ENCODE measurements around the gene BTAF1.

Gene BTAF1

GRCh38 chr10:91930939-91931338, 7.4 kb downstream of the BTAF1 start:
- H3K9me3 ChIP-seq (ENCODE audit: control extremely low read depth in 1 of 5, control insufficient read depth in 4 of 5, insufficient read depth in 2 of 5, low read depth in 1 of 5, low read length in 4 of 5) = no peaks in the 10 kb centered on the region
- DNase-seq = no peak
- no CpG with 5 or more reads among the region's 3 CpGs for WGBS (ENCODE audit: insufficient coverage)
- POLR2A ChIA-PET = no interaction called here
- H3K27ac ChIP-seq (ENCODE audit: insufficient read depth in 1 of 2, low read depth in 1 of 2, low read length in 2 of 2, poor library complexity in 1 of 2, severe bottlenecking in 2 of 2) = no peak overlapping the region
- no peaks in the 10 kb centered on the region for H3K27me3 ChIP-seq (replicated peaks in 2 of 5; ENCODE audit: control insufficient read depth in 4 of 5, insufficient read depth in 5 of 5, low read length in 4 of 5)
- no peak overlapping the region for H3K4me3 ChIP-seq (ENCODE audit: control insufficient read depth in 1 of 7, extremely low read depth in 1 of 7, insufficient read depth in 4 of 7, low read depth in 2 of 7, low read length in 6 of 7)
- H3K4me1 ChIP-seq (ENCODE audit: control extremely low read depth in 1 of 4, control insufficient read depth in 4 of 4, insufficient read depth in 4 of 4, low read length in 3 of 4) = peaks cover 0 to 4% (median 0%) of the 10 kb centered on the region in 4 experiments
- CTCF ChIA-PET = interaction anchor here (0.7 to 1.2 kb wide), 3 partner anchors 19 to 504 kb away, joined by 3 read pairs; no protein-coding TSS in a partner anchor
- peaks cover 5 to 37% (median 15%) of the 10 kb centered on the region in 4 experiments for H3K36me3 ChIP-seq (ENCODE audit: control insufficient read depth in 4 of 4, insufficient read depth in 4 of 4, low read length in 3 of 4)

DNA sequence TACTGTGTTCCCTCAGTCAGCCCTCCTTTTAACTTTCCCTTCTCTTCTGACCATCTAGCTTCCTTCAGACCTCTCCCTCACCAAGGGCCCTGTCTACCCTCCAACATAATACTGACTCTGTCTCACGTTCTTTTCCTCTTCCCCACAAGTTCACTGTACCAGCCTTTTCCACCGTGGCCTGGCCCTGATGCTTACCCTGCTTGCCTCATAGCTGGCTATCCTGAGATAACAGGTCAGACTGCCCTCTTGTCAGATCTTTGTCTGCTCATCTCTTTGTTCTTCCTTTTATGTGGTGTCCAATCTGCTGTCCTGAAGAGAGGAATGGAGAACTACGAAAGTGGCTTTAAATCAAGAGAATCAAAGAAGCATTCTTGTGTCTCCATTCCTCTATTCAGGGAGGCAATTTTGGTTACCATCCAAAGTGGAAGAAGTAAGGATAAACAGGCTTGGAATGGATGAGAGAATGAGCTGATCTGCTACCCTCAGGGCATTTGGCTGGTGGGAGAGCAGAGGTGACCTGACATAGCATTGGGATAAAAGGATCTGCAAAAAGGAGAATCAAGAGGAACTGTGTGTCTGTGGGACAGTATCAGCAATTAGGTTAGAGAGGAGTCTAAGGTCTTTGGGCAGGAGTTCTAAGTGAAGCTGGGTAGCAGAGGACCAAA, 8.1 kb downstream of the BTAF1 start:
- H3K4me3 ChIP-seq (ENCODE audit: control insufficient read depth in 1 of 7, extremely low read depth in 1 of 7, insufficient read depth in 4 of 7, low read depth in 2 of 7, low read length in 6 of 7) = no peak overlapping the region
- H3K36me3 ChIP-seq (ENCODE audit: control insufficient read depth in 4 of 4, insufficient read depth in 4 of 4, low read length in 3 of 4) = peaks cover 11 to 39% (median 20%) of the 10 kb centered on the region in 4 experiments
- no peak overlapping the region for H3K27ac ChIP-seq (ENCODE audit: insufficient read depth in 1 of 2, low read depth in 1 of 2, low read length in 2 of 2, poor library complexity in 1 of 2, severe bottlenecking in 2 of 2)
- 87% methylated on average over 3 of the region's 3 CpGs for WGBS (ENCODE audit: insufficient coverage)
- H3K9me3 ChIP-seq (ENCODE audit: control extremely low read depth in 1 of 5, control insufficient read depth in 4 of 5, insufficient read depth in 2 of 5, low read depth in 1 of 5, low read length in 4 of 5) = peaks cover 0 to 5% (median 0%) of the 10 kb centered on the region in 5 experiments
- no peaks in the 10 kb centered on the region for H3K27me3 ChIP-seq (replicated peaks in 2 of 5; ENCODE audit: control insufficient read depth in 4 of 5, insufficient read depth in 5 of 5, low read length in 4 of 5)
- POLR2A ChIA-PET = interaction anchor here (0.5 kb wide), 1 partner anchor 90 kb away, joined by 3 read pairs; no protein-coding TSS in a partner anchor
- DNase-seq = no peak
- CTCF ChIA-PET = interaction anchor here (0.7 to 1.3 kb wide), 4 partner anchors 10 to 503 kb away, joined by 3 to 6 read pairs (median 3); no protein-coding TSS in a partner anchor
- H3K4me1 ChIP-seq (ENCODE audit: control extremely low read depth in 1 of 4, control insufficient read depth in 4 of 4, insufficient read depth in 4 of 4, low read length in 3 of 4) = no peaks in the 10 kb centered on the region

GRCh38 chr10:91932737-91933136, 9.2 kb downstream of the BTAF1 start:
- H3K4me1 ChIP-seq (ENCODE audit: control extremely low read depth in 1 of 4, control insufficient read depth in 4 of 4, insufficient read depth in 4 of 4, low read length in 3 of 4) = no peaks in the 10 kb centered on the region
- peaks cover 15 to 40% (median 26%) of the 10 kb centered on the region in 4 experiments for H3K36me3 ChIP-seq (ENCODE audit: control insufficient read depth in 4 of 4, insufficient read depth in 4 of 4, low read length in 3 of 4)
- ChIA-PET POLR2A (no interaction called here), CTCF (interaction anchor here (1.3 kb wide), 1 partner anchor 9 kb away, joined by 6 read pairs; no protein-coding TSS in a partner anchor)
- no CpG with 5 or more reads among the region's 1 CpG for WGBS (ENCODE audit: insufficient coverage)
- no peak overlapping the region for H3K4me3 ChIP-seq (ENCODE audit: control insufficient read depth in 1 of 7, extremely low read depth in 1 of 7, insufficient read depth in 4 of 7, low read depth in 2 of 7, low read length in 6 of 7)
- H3K9me3 ChIP-seq (ENCODE audit: control extremely low read depth in 1 of 5, control insufficient read depth in 4 of 5, insufficient read depth in 2 of 5, low read depth in 1 of 5, low read length in 4 of 5) = peaks cover 0 to 5% (median 0%) of the 10 kb centered on the region in 5 experiments
- H3K27ac ChIP-seq (ENCODE audit: insufficient read depth in 1 of 2, low read depth in 1 of 2, low read length in 2 of 2, poor library complexity in 1 of 2, severe bottlenecking in 2 of 2) = no peak overlapping the region
- H3K27me3 ChIP-seq (replicated peaks in 2 of 5; ENCODE audit: control insufficient read depth in 4 of 5, insufficient read depth in 5 of 5, low read length in 4 of 5) = no peaks in the 10 kb centered on the region
- DNase-seq = no peak

DNA sequence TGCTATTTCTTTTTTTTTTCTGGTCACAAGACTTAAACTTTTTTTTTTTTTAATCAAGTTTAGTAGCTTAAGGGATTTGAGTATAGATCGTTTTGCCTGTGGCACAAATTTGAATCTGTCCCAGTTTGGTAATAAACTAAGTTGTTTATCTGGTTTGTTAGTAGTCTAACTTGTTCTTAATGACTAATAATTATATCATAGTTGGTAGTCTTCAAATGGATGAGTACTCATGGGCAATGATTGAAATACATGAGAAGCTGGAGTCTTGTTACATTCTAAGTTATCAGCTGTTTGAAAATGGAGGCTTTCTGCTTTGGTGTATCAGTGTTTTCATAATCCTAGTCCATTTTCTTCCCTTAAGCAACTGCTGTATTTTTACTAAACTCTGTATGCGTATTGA, 12.3 kb downstream of the BTAF1 start:
- CTCF ChIA-PET = interaction anchor here (1.8 kb wide), 1 partner anchor 12 kb away, joined by 4 read pairs; the partner anchor contains the start of gene BTAF1
- no peak for DNase-seq
- H3K36me3 ChIP-seq (ENCODE audit: control insufficient read depth in 4 of 4, insufficient read depth in 4 of 4, low read length in 3 of 4) = peaks cover 16 to 44% (median 29%) of the 10 kb centered on the region in 4 experiments
- H3K27ac ChIP-seq (ENCODE audit: insufficient read depth in 1 of 2, low read depth in 1 of 2, low read length in 2 of 2, poor library complexity in 1 of 2, severe bottlenecking in 2 of 2) = no peak overlapping the region
- peaks cover 0 to 5% (median 0%) of the 10 kb centered on the region in 5 experiments for H3K9me3 ChIP-seq (ENCODE audit: control extremely low read depth in 1 of 5, control insufficient read depth in 4 of 5, insufficient read depth in 2 of 5, low read depth in 1 of 5, low read length in 4 of 5)
- POLR2A ChIA-PET = no interaction called here
- H3K4me3 ChIP-seq (ENCODE audit: control insufficient read depth in 1 of 7, extremely low read depth in 1 of 7, insufficient read depth in 4 of 7, low read depth in 2 of 7, low read length in 6 of 7) = no peak overlapping the region
- H3K27me3 ChIP-seq (replicated peaks in 2 of 5; ENCODE audit: control insufficient read depth in 4 of 5, insufficient read depth in 5 of 5, low read length in 4 of 5) = no peaks in the 10 kb centered on the region
- WGBS (ENCODE audit: insufficient coverage) = no CpG with 5 or more reads among the region's 2 CpGs
- H3K4me1 ChIP-seq (ENCODE audit: control extremely low read depth in 1 of 4, control insufficient read depth in 4 of 4, insufficient read depth in 4 of 4, low read length in 3 of 4) = no peaks in the 10 kb centered on the region

DNA sequence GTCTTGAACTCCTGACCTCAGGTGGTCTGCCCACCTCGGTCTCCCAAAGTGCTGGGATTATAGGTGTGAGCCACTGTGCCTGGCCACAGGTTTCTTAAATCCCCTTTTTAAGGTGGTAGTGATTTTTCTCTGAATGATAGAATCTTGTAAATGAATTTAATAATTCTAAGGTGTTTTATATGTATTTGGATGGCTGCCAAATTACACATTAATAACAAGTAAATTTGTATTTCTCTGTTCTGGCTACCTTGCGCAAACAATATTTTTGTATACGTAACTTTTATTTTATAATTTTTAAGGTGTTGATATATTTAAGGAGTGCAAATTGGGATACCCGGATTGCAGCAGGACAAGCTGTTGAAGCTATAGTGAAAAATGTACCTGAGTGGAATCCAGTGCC, 16.1 kb downstream of the BTAF1 start:
- H3K9me3 ChIP-seq (ENCODE audit: control extremely low read depth in 1 of 5, control insufficient read depth in 4 of 5, insufficient read depth in 2 of 5, low read depth in 1 of 5, low read length in 4 of 5) = peaks cover 0 to 5% (median 0%) of the 10 kb centered on the region in 5 experiments
- H3K4me3 ChIP-seq (ENCODE audit: control insufficient read depth in 1 of 7, extremely low read depth in 1 of 7, insufficient read depth in 4 of 7, low read depth in 2 of 7, low read length in 6 of 7) = no peak overlapping the region
- CTCF ChIA-PET = interaction anchor here (1.7 kb wide), 1 partner anchor 54 kb away, joined by 3 read pairs; no protein-coding TSS in a partner anchor
- no peak for DNase-seq
- H3K27me3 ChIP-seq (replicated peaks in 2 of 5; ENCODE audit: control insufficient read depth in 4 of 5, insufficient read depth in 5 of 5, low read length in 4 of 5) = no peaks in the 10 kb centered on the region
- WGBS (ENCODE audit: insufficient coverage) = 100% methylated on average over 3 of the region's 4 CpGs
- POLR2A ChIA-PET = interaction anchor here (0.6 kb wide), 1 partner anchor 125 kb away, joined by 3 read pairs; no protein-coding TSS in a partner anchor
- no peaks in the 10 kb centered on the region for H3K4me1 ChIP-seq (ENCODE audit: control extremely low read depth in 1 of 4, control insufficient read depth in 4 of 4, insufficient read depth in 4 of 4, low read length in 3 of 4)
- peaks cover 20 to 46% (median 25%) of the 10 kb centered on the region in 4 experiments for H3K36me3 ChIP-seq (ENCODE audit: control insufficient read depth in 4 of 4, insufficient read depth in 4 of 4, low read length in 3 of 4)
- H3K27ac ChIP-seq (ENCODE audit: insufficient read depth in 1 of 2, low read depth in 1 of 2, low read length in 2 of 2, poor library complexity in 1 of 2, severe bottlenecking in 2 of 2) = no peak overlapping the region

DNA sequence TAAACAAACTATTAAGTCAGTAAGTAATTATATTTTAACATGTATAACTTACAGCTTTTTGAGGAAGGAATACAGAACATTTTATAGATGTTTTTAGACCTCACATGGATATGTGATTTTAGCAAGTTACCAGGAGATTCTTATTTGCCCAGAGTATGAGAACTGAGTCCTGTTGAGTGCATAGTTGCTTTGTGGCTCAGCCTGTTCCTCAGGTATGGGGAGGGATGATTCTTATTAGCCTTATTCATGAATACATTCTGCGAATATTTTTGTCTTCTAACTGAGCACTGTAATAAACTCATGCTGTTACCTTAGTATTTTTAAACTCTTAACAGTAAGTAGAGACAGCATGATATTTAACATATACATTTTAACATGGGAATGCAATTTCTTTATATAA, 17.9 kb downstream of the BTAF1 start:
- no peak overlapping the region for H3K27ac ChIP-seq (ENCODE audit: insufficient read depth in 1 of 2, low read depth in 1 of 2, low read length in 2 of 2, poor library complexity in 1 of 2, severe bottlenecking in 2 of 2)
- no peak overlapping the region for H3K4me3 ChIP-seq (ENCODE audit: control insufficient read depth in 1 of 7, extremely low read depth in 1 of 7, insufficient read depth in 4 of 7, low read depth in 2 of 7, low read length in 6 of 7)
- no peaks in the 10 kb centered on the region for H3K4me1 ChIP-seq (ENCODE audit: control extremely low read depth in 1 of 4, control insufficient read depth in 4 of 4, insufficient read depth in 4 of 4, low read length in 3 of 4)
- DNase-seq = no peak
- CTCF ChIA-PET = interaction anchor here (0.6 to 1.9 kb wide), 3 partner anchors 9 to 54 kb away, joined by 3 to 6 read pairs (median 3); no protein-coding TSS in a partner anchor
- peaks cover 0 to 3% (median 0%) of the 10 kb centered on the region in 5 experiments for H3K9me3 ChIP-seq (ENCODE audit: control extremely low read depth in 1 of 5, control insufficient read depth in 4 of 5, insufficient read depth in 2 of 5, low read depth in 1 of 5, low read length in 4 of 5)
- no peaks in the 10 kb centered on the region for H3K27me3 ChIP-seq (replicated peaks in 2 of 5; ENCODE audit: control insufficient read depth in 4 of 5, insufficient read depth in 5 of 5, low read length in 4 of 5)
- POLR2A ChIA-PET = no interaction called here
- peaks cover 18 to 44% (median 20%) of the 10 kb centered on the region in 4 experiments for H3K36me3 ChIP-seq (ENCODE audit: control insufficient read depth in 4 of 4, insufficient read depth in 4 of 4, low read length in 3 of 4)
- no CpG with 5 or more reads among the region's 1 CpG for WGBS (ENCODE audit: insufficient coverage)
